HG02840 (cell line): Measurements from ENCODE around the gene IL1RAPL2.

Experiments
- ATAC-seq: cut with Tn5 transposase; IDR thresholded peaks from one replicate; pipeline ENCODE4 v1.9.1; 2021; ENCODE audit warnings: mild to moderate bottlenecking, moderate library complexity, moderate number of reproducible peaks; ENCODE audit not compliant: unreplicated experiment, low FRiP score

IL1RAPL2 gene

DNA sequence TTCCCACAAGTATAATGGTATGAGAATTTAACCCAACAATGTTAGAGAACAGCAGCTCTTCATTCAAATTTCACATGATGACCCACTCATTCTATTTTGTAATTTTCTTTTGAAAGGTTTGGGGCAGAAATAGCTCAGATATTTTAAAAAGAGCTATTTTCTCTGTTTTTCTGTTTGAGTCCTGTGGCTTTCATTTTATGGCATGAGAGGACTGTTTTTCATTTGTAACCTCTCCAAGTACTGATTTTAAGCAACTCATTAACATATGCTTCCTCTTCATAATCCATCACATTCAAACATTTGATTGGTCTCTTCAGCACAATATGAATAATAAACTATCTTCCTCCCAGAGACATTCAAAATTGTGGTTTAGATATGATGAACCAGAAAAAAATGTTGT, 783.5 kb downstream of the IL1RAPL2 start:
- ATAC-seq, result no peak

DNA sequence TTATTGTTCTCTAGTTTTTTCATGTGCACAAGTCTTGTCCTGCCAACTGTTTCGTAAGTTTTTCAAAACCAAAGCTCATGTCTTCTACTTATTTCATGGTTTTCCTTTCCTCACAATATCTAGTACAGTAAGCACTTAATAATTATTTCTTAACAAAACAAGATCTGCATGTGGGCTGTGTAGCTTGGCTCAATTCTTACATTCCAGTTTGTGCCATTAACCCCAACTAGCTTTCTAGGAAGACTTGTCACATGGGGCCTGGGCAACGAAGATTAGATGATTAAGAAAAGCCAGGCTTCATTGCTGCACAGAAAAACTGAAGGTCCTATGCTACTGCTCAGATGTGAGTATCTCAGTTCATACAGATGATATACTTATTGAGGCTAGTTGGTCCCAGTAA, 809.8 kb downstream of the IL1RAPL2 start:
- no peak for ATAC-seq

DNA sequence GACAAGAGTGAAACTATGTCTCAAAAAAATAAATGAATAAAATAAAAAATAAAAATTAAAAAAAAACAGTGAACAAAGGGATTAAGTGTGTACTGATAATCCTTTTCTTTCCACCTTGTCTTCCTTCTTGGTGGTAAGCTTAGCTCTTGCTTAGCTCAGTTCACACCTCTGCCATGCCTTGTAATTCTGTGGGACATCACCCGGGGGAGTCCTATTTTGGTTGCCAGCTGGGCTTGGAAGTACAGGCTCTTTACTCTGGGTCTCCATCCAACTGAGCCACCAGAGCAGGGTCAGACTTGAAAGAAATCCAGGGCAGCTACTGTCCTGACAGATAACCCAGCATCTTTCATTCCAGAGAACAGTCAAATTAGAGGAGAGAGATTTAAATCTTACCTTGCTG, 858.7 kb downstream of the IL1RAPL2 start:
- ATAC-seq, result no peak

DNA sequence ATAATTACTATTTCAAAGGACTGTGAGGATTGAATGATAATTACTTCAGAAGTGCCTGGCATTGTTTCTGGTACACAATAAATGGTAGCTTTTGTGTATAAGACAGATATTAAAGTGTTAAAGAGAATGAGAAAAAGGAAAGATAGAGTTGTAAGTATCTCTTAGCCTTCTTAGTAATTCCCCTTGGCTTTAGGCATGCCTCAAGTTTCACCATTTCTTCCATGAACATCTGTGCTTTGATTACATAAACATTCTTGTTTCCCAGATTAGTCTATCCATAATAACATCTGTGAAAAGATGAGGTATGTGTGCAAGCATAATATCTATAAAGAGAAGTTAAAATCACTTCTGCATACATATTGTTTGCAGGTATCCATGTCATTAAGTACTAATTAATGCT, 885.4 kb downstream of the IL1RAPL2 start:
- no peak for ATAC-seq

DNA sequence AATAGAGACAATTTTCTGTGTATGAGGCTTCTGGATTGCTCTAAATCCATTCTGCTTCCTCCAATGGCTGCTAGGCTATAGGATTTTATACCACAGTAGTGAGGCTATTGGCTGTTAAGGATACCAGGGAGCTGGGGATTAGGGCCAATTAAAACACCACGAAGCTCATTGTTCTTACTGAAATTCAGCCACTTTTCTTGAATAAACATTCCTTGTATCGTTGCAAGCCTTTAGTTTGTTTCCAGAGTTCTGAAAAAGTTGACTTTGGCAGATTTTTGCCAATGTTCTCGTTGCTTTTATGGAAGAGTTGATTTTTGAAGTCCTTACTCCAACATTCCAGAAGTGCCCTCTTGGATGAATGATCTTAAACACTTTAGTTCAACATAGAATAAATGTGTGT, 892.8 kb downstream of the IL1RAPL2 start:
- ATAC-seq, result no peak

DNA sequence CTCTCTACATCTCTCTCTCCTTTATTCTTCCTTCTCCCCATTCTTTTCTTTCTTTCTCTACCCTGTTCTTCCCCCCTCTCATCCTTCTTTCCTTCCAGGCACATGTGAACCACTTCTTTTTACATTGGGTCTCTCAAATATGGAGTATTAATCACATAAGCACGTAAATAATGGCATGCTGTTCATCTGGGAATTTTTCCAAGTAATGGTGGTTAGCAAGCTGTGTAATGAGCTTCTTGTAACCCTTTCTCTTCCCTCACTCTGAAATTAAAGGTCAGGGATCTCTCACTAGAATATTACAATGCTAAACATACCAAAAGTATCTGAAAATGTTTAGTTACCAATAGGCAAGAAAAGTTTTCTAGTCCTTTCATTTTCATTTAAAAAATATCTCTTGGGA, 894.4 kb downstream of the IL1RAPL2 start:
- no peak for ATAC-seq

DNA sequence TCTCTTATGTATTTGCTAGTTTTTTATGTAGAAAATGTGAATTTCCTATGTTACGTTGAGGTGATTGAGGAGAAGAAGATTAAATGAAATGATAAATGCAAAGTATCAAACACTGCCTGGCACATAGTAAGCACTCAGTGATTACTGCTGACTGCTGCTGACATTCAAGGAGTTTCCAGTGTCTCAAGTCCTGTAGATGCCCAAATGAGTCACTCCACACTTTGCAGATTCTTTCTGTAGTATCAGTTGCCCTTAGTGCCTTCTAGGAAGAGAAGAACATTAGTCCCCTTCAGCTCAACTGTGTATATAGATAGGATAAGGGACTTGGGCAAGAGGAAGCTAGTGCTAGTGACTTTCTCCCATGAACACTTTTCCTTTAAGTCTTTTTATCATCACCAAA, 895.0 kb downstream of the IL1RAPL2 start:
- ATAC-seq, result no peak

DNA sequence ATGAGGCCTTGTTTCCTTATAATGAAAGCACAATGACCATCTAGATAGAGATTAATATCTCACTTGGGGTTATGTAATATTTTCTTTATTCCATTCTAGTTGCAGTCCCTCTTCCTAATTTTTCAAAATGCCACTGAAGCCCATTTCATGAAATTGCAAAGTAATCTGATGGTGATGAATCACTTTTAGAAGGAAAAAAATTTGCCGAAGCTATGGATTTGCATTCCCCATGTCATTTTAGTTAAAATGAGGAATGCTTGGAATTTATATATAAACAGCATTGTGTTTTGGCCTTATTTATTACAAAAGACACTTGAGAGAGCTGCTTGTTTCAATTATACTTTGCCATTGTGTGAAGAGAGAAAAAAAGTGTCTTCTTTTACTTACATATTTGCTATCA, 896.2 kb downstream of the IL1RAPL2 start:
- ATAC-seq, result no peak

DNA sequence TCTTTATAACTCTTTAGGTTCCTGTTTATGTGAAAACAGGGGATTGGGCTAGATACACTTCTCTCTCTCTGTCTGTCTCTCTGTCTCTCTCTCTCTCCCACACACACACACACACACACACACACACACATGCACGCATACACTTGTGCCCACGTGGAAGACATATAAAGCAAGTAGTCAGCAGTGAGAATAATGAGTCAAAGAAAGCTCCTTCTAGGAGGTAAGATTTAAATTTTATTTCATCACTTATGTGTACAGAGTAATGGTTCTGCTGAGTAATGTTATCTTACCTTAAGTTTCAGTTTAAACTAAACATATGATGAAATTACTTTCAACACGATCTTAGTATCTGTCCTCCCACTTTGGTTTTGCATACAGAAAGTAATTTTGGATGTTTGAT, 897.5 kb downstream of the IL1RAPL2 start:
- ATAC-seq, result no peak

DNA sequence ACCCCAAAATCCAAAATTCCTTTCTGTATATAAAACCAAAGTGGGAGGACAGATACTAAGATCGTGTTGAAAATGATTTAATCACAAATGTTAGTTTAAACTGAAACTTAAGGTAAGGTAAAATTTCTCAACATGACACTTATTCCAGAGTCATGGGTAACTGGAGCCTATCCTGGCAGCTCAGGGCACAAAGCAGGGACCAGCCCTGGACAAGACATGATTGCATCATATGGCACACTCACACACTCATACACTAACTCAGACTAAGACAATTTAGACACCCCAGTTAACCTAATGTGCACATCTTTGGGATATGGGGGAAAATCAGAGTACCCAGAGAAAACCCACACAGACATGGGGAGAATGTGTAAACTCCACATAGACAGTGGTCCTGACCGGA, 898.6 kb downstream of the IL1RAPL2 start:
- no peak for ATAC-seq

DNA sequence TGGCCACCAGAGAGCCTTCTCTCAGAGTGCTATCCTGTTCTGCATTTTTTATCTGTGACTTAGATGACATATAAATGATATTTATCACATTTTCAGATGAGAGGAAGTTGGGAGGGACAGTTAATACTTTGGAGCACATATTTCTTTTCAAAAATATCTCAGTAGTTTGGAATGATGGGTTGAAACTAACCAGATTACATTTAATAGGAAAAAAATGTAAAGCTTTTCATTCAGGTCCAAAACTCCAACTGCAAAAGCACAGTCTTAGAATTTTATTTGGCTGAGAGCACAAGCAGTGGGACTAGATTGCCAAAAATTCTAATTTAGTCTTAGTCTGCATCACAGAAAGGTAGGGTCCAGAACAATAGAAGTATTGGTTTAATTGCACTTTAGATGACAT, 902.7 kb downstream of the IL1RAPL2 start:
- no peak for ATAC-seq

DNA sequence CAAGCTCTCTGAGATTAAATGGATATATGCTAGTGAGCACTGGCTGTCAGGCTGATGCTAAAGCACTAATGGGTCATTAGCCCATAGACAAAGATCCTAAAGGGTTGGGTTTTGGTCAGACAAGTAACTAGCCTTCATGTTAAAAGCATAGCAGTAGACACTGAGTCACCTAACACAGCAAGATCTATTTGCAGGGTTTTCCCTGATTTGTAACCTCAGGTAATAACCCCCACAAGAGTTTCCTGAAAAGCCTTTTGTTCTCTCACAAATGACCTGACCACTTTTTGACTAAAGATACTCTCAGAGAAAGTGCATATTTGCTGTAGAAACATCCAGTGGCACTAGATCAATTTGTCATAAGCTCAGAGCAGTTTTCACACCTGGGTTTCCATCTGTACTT, 905.6 kb downstream of the IL1RAPL2 start:
- no peak for ATAC-seq

DNA sequence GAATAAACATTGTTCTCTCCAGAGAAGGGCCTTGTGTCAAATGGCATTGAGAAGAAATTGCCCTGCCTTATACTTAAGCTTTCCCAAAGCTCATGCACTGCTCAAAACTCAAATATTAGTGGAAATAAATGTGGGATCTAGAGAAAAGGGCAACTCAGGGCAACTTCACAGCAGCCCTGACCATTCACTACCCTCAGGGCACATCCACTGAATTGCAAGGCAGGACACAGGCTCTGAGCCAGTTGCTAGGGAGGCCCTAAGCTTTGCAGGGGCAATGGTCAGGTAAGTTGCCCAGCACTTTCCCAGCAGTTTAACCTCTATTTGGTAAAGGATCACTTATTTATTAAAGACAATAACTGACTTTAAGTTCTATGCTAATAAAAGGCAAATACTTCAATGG, 909.8 kb downstream of the IL1RAPL2 start:
- no peak for ATAC-seq

DNA sequence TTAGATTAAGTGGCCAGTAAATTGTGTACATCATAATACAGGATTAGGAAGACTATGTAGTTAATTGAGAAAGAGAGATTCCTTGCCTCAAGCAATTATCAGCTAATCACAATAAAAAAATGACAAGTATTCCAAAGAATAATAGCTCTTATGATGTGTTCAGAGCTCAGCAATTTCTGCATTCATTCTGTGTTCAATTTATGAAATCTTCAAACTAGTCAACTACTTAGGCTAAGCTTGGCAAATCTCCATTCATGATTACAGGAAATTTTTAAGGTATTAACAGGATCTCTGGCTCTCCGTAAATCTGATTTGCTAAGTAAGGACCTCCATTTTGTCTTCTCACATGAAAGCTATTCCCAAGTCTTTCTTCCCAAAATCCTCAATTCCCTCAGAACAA, 911.4 kb downstream of the IL1RAPL2 start:
- ATAC-seq, result no peak

DNA sequence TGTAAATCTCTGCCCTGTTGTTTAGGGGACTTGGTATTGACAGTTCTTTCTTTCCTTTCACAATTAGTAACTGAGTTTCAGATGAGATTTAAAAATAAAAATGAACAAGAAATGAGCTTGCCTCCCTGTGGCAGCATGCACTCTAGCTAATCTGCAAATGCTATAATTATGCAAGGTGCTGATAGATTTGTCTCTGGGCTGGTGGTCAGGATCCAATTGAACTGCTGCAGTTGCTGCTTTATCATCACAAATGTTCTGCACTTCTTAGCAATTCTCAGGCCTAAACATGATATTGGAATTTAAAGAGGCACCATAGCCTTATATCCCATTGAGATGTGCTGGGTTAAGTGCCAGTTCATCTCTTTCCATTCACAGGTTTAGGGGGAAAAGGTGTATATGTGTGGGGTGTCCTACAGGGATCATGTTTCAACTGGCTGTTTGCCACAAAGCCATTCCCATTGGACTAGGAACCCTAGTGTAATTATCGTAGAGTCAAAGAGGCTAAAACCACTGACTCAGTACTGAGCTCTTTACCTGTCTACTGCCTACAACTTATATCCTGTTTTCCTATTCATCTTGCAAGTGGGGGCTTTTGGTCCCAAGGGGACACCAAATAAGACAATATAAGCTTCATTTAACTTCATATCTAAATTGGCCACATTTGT, 914.8 kb downstream of the IL1RAPL2 start:
- no peak for ATAC-seq

DNA sequence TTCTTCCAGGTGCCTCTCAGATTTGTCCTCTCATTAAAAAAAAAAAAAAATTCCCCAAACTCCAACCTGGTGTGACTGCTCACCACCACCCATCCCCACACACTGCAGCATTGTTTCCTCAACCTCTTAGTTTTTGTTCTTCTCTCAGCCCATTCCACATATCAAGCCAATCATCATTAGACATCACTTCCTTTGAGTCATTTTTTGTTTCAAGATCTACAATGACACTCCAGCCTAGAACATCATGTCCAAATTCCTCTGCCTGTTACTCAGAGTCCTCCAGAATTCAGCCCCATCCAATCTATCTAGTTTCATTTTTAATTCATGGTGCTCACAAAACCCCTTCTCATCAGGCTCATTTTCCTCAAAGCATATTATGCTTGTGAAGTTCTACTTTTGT, 917.0 kb downstream of the IL1RAPL2 start:
- ATAC-seq, result no peak

DNA sequence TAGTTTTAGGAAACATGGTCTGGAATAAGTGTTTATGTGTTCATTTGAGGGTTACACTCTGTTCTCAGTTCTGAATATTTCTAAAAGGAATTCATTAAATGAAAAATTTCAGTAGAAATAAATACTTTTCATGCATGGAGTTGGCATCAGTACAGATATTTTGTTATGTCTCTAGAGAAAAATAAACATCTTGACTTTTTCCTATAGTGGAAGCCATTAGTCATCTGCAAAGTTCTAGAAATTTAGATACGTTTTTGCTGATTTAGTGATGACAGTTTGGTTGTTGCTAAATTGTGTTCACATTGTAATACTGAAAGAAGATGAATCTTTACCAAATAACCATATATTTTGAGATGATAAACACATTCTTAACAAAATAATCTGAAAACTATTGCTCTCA, 922.7 kb downstream of the IL1RAPL2 start:
- no peak for ATAC-seq

DNA sequence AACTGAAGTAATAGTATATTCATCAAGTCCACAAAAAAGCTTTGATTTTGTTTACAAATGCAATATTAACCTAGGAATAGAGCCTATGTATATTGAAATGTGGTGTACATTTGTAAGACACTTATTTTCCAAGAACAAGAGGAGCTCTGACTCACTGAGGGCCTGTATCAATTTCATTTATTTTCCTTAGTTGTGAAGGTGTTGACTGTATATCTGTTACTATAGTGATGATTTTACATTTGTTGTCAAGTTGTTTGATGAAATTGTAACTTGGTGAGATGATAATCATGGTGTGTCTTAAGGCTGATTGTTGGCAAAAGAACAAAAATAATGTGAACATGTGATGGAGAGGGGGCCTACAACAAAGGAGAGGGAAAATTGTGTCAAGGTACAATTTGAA, 929.4 kb downstream of the IL1RAPL2 start:
- ATAC-seq, result no peak

DNA sequence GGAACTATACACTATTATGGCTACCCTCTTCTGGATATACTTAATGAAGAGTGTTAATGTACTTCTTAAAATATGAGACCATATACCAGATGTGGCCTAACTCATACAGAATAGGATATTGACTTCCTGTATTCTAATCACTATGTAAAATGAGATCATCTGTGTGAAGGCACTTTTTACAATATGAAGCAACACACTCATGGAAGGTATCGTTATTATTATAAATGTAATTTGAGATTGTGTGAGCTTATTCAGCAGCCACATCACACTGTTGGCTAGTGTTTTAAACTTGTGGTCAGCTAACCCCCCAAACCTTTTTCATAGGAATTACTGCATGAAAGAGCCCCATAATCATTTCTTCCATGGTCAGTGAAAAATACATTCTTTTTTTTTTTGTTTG, 936.3 kb downstream of the IL1RAPL2 start:
- no peak for ATAC-seq

DNA sequence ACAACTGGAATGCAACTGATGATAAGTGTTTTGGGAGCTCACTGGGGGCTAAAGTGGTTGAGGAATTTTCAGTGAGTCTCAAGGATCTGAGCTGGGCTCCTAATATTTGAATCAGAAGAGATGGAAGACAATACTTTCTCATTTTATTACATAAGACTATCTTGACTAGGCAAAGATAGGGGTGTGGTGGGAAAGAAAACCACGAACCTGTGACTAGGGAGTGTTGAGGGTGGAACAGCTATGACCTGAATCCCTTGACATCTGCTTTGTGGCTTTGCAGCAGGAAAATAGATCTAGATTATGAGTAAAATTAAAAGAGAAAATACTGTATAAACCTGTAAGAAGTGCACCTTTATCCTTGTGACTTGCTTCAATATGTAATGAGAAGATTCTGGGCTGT, 949.6 kb downstream of the IL1RAPL2 start:
- no peak for ATAC-seq

DNA sequence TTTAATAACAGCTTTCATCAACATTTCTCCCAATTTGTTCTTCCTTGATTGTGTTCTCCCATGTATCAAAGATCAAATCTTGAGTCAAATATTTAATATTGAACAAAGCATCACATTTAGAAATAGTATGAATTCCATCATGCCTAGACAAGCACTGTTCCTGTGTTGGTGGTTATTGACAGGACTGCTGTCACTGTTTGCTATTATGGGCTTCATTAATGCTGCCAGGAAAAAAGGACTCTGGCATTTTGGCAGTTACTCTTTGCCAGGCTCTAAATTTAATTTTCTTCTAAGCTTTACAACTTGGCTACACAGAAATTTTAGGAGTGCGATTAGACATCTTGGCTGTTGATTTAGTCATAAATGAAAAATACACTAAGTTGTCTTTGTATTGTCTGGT, 960.4 kb downstream of the IL1RAPL2 start:
- no peak for ATAC-seq

DNA sequence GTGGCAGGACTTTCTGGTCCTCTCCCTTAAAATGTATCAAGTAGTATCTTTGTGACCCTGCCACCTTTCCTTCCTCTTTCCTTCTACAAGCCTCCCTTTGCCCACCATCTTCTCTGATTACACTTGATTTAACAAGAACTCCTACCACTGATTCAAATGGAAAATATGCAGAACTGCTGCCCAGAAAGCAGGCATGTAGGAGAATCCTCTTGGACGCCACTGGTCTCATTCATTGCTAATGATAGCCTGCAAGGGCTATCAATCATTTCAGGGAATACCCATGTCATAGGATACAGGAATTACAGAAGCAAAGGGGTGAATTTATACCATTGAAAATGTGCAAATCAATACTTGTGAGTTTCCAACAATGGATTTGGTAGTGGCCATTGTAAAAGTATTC, 961.8 kb downstream of the IL1RAPL2 start:
- no peak for ATAC-seq

DNA sequence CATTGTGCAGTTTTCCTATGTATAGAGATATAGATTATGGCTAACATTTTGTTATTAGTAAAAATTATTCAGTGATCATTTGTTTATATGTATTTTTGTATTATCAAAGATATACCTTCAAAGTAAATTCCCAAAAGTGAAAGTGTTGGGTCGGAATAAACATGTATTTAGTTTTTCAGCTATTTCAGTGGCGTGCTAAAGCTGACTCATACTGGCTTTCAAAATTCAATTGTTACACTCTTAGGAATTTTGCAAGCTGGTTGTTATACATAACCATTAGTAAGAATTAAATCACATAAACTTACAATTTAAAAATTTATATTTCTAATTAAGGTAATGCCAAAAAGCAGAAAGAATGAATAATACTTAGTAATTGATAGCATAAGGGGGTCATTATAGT, 968.0 kb downstream of the IL1RAPL2 start:
- no peak for ATAC-seq
